Neuronal stem cell (in vitro differentiated cells): Measurements from ENCODE around the gene ATG4A.

Experiments used
- DNase-seq: peaks from one replicate; pipeline ENCODE4 v3.0.0-alpha.2; 2013; ENCODE audit warnings: low spot score
- H2AFZ ChIP-seq: one replicate; pipeline ENCODE4 v1.6.1; 2013; ENCODE audit warnings: mild to moderate bottlenecking, low read length, inconsistent platforms
- H2AK5ac ChIP-seq: 2 replicates; pipeline ENCODE4 v1.6.1; 2013; ENCODE audit warnings: low read depth, mild to moderate bottlenecking, inconsistent platforms, low read length, moderate library complexity, mixed read lengths
- H2BK120ac ChIP-seq: 2 replicates; pipeline ENCODE4 v1.6.1; 2013; ENCODE audit warnings: low read depth, mild to moderate bottlenecking, inconsistent platforms, low read length, moderate library complexity, mixed read lengths
- H2BK12ac ChIP-seq: one replicate; pipeline ENCODE4 v1.6.1; 2013; ENCODE audit warnings: low read length, inconsistent platforms
- H2BK15ac ChIP-seq: 2 replicates; pipeline ENCODE4 v1.6.1; 2013; ENCODE audit warnings: mild to moderate bottlenecking, low read length, inconsistent platforms, mixed read lengths
- H2BK5ac ChIP-seq: one replicate; pipeline ENCODE4 v1.6.1; 2013; ENCODE audit warnings: inconsistent platforms, mild to moderate bottlenecking, low read length, moderate library complexity
- H3K14ac ChIP-seq: one replicate; pipeline ENCODE4 v1.6.1; 2013; ENCODE audit warnings: low read length, inconsistent platforms
- H3K18ac ChIP-seq: 2 replicates; pipeline ENCODE4 v1.6.1; 2013; ENCODE audit warnings: low read length, inconsistent platforms
- H3K23ac ChIP-seq: 2 replicates; pipeline ENCODE4 v1.6.1; 2013; ENCODE audit warnings: low read depth, mild to moderate bottlenecking, mixed read lengths, low read length, inconsistent platforms; ENCODE audit not compliant: poor library complexity
- H3K27ac ChIP-seq: replicated peaks from 3 replicates; pipeline ENCODE4 v1.5.1; 2013; ENCODE audit warnings: low read length, inconsistent platforms
- H3K27me3 ChIP-seq, 3 experiments: 2 replicates each; pipeline ENCODE4 v1.6.1; 2013; ENCODE audit warnings: low read length in 3 of 3, mild to moderate bottlenecking in 2 of 3, inconsistent platforms in 1 of 3, low read depth in 1 of 3, mixed read lengths in 1 of 3, moderate library complexity in 1 of 3; ENCODE audit not compliant: control insufficient read depth in 3 of 3, insufficient read depth in 3 of 3
- H3K36me3 ChIP-seq, 2 donors: replicated peaks in 1 of 2; 2 replicates each; pipeline ENCODE4 v1.6.1; 2013; ENCODE audit warnings: low read length in 2 of 2; ENCODE audit not compliant: control insufficient read depth in 2 of 2, insufficient read depth in 2 of 2
- H3K4ac ChIP-seq: 2 replicates; pipeline ENCODE4 v1.6.1; 2013; ENCODE audit warnings: inconsistent platforms, mild to moderate bottlenecking, low read length, moderate library complexity
- H3K4me1 ChIP-seq, 2 donors: 1 replicate in 1 of 2; 2 replicates in 1 of 2; pipeline ENCODE4 v1.6.1; 2013; ENCODE audit warnings: low read length in 2 of 2, low read depth in 1 of 2; ENCODE audit not compliant: control insufficient read depth in 2 of 2, insufficient read depth in 1 of 2
- H3K4me2 ChIP-seq: one replicate; pipeline ENCODE4 v1.6.1; 2013; ENCODE audit warnings: mild to moderate bottlenecking, low read length, inconsistent platforms; ENCODE audit not compliant: insufficient read depth, poor library complexity, severe bottlenecking
- H3K4me3 ChIP-seq, 2 donors: 2 replicates each; pipeline ENCODE4 v1.5.1; 2013; ENCODE audit warnings: low read length in 2 of 2, mild to moderate bottlenecking in 2 of 2, inconsistent platforms in 1 of 2, moderate library complexity in 1 of 2
- H3K79me1 ChIP-seq: one replicate; pipeline ENCODE4 v1.6.1; 2013; ENCODE audit warnings: low read depth, mild to moderate bottlenecking, inconsistent platforms, low read length, moderate library complexity
- H3K9ac ChIP-seq: one replicate; pipeline ENCODE4 v1.6.1; 2013; ENCODE audit warnings: mild to moderate bottlenecking, low read depth, low read length, inconsistent platforms; ENCODE audit not compliant: poor library complexity
- H3K9me3 ChIP-seq, 2 donors: replicated peaks in 1 of 2; 2 replicates each; pipeline versions ENCODE3 to v1.6.1; 2013; ENCODE audit warnings: low read length in 2 of 2, mild to moderate bottlenecking in 2 of 2, inconsistent platforms in 1 of 2, low read depth in 1 of 2, mixed read lengths in 1 of 2, moderate library complexity in 1 of 2; ENCODE audit not compliant: control insufficient read depth in 2 of 2, insufficient read depth in 1 of 2
- H4K8ac ChIP-seq: one replicate; pipeline ENCODE4 v1.6.1; 2013; ENCODE audit warnings: low read depth, mild to moderate bottlenecking, inconsistent platforms, low read length, moderate library complexity
- H4K91ac ChIP-seq: one replicate; pipeline ENCODE4 v1.6.1; 2013; ENCODE audit warnings: low read length, low read depth, mild to moderate bottlenecking, inconsistent platforms; ENCODE audit not compliant: poor library complexity
- WGBS, 2 donors: extraction: QIAGEN DNeasy Blood & Tissue Kit; methylation state at CpG; one replicate each; pipeline ENCODE4 v1.1.7; 2013; ENCODE audit warnings: missing lambda C conversion rate in 2 of 2, mixed read lengths in 1 of 2; ENCODE audit not compliant: insufficient read length in 2 of 2, insufficient replicate concordance in 1 of 2; ENCODE audit errors: extremely low coverage in 2 of 2; 5-methylcytosine and 5-hydroxymethylcytosine counted together

The ATG4A gene

GRCh38 chrX:108168961-108169740 lies 77.6 kb downstream of the ATG4A start:
- H2AK5ac ChIP-seq: no peak overlapping the region
- no peak overlapping the region for H2BK120ac ChIP-seq
- no peaks in the 10 kb centered on the region for H3K4me1 ChIP-seq
- no peak overlapping the region for H3K14ac ChIP-seq
- no peak overlapping the region for H2BK12ac ChIP-seq
- H3K23ac ChIP-seq: no peak overlapping the region
- no CpG with 5 or more reads among the region's 9 CpGs for WGBS, 2 donors
- H2BK5ac ChIP-seq: no peak overlapping the region
- H3K4me3 ChIP-seq: no peak overlapping the region
- H4K91ac ChIP-seq: no peak overlapping the region
- no peaks in the 10 kb centered on the region for H3K79me1 ChIP-seq
- H3K4me2 ChIP-seq: no peak overlapping the region
- H3K4ac ChIP-seq: no peak overlapping the region
- H2AFZ ChIP-seq: no peak overlapping the region
- no peaks in the 10 kb centered on the region for H3K9me3 ChIP-seq
- no peaks in the 10 kb centered on the region for H3K27me3 ChIP-seq
- peaks cover 0 to 8% of the 10 kb centered on the region in 2 donors for H3K36me3 ChIP-seq
- no peak overlapping the region for H3K18ac ChIP-seq
- DNase-seq: no peak
- H3K27ac ChIP-seq: no peak overlapping the region
- no peak overlapping the region for H2BK15ac ChIP-seq
- H3K9ac ChIP-seq: no peak overlapping the region
- H4K8ac ChIP-seq: no peak overlapping the region

GRCh38 chrX:108169768-108170167 lies 78.2 kb downstream of the ATG4A start:
- Histone ChIP-seq H3K79me1 (no peaks in the 10 kb centered on the region), H2BK5ac (no peak overlapping the region), H3K27ac (no peak overlapping the region), H3K9me3 (no peaks in the 10 kb centered on the region), H3K18ac (no peak overlapping the region), H4K8ac (no peak overlapping the region), H2BK15ac (no peak overlapping the region), H3K4me1 (no peaks in the 10 kb centered on the region), H2AFZ (no peak overlapping the region), H3K4me3 (no peak overlapping the region), H3K14ac (no peak overlapping the region), H3K4me2 (no peak overlapping the region), H4K91ac (no peak overlapping the region), H3K4ac (no peak overlapping the region), H2BK120ac (no peak overlapping the region), H3K23ac (no peak overlapping the region), H2BK12ac (no peak overlapping the region), H3K36me3 (peaks cover 0 to 8% of the 10 kb centered on the region in 2 donors), H2AK5ac (no peak overlapping the region), H3K27me3 (no peaks in the 10 kb centered on the region), H3K9ac (no peak overlapping the region)
- WGBS, 2 donors: no CpG with 5 or more reads among the region's 3 CpGs
- DNase-seq: no peak

GRCh38 chrX:108171671-108172070 lies 80.1 kb downstream of the ATG4A start:
- Histone ChIP-seq H3K18ac (no peak overlapping the region), H3K14ac (no peak overlapping the region), H2BK12ac (no peak overlapping the region), H4K91ac (no peak overlapping the region), H2BK15ac (no peak overlapping the region), H3K36me3 (peaks cover 0 to 8% of the 10 kb centered on the region in 2 donors), H2AFZ (no peak overlapping the region), H3K23ac (no peak overlapping the region), H2AK5ac (no peak overlapping the region), H3K4me3 (no peak overlapping the region), H3K4ac (no peak overlapping the region), H2BK5ac (no peak overlapping the region), H3K27me3 (no peaks in the 10 kb centered on the region), H4K8ac (no peak overlapping the region), H3K79me1 (no peaks in the 10 kb centered on the region), H3K4me2 (no peak overlapping the region), H3K4me1 (peaks cover 2 to 5% of the 10 kb centered on the region in 2 donors), H2BK120ac (no peak overlapping the region), H3K27ac (no peak overlapping the region), H3K9me3 (no peaks in the 10 kb centered on the region), H3K9ac (no peak overlapping the region)
- no peak for DNase-seq
- no CpG with 5 or more reads among the region's 4 CpGs for WGBS, 2 donors

- WGBS, 2 donors: no CpG with 5 or more reads among the region's 3 CpGs
Observed at GRCh38 chrX:108173874-108174273, 82.3 kb downstream of the ATG4A start.

More at GRCh38 chrX:108173874-108174273, 82.3 kb downstream of the ATG4A start:
- H3K27ac ChIP-seq: no peak overlapping the region
- H2BK12ac ChIP-seq: no peak overlapping the region
- no peak overlapping the region for H3K4me3 ChIP-seq
- no peak overlapping the region for H2BK15ac ChIP-seq
- no peaks in the 10 kb centered on the region for H3K27me3 ChIP-seq
- DNase-seq: no peak
- no peak overlapping the region for H3K23ac ChIP-seq
- H3K9ac ChIP-seq: no peak overlapping the region
- H3K4ac ChIP-seq: no peak overlapping the region
- no peak overlapping the region for H2AK5ac ChIP-seq
- H2BK5ac ChIP-seq: no peak overlapping the region
- no peaks in the 10 kb centered on the region for H3K9me3 ChIP-seq
- no peak overlapping the region for H4K8ac ChIP-seq
- no peak overlapping the region for H3K18ac ChIP-seq
- no peaks in the 10 kb centered on the region for H3K79me1 ChIP-seq
- no peak overlapping the region for H3K14ac ChIP-seq
- no peak overlapping the region for H2BK120ac ChIP-seq
- no peak overlapping the region for H2AFZ ChIP-seq
- peaks cover 12 to 18% of the 10 kb centered on the region in 2 donors for H3K4me1 ChIP-seq
- peaks cover 0 to 8% of the 10 kb centered on the region in 2 donors for H3K36me3 ChIP-seq
- no peak overlapping the region for H4K91ac ChIP-seq
- no peak overlapping the region for H3K4me2 ChIP-seq
